ENCODE data around the gene RALGDS. TPM values are rescaled to one million over a fixed set of nuclear protein-coding genes. Genes with fewer than 3 reads are reported as not detected.
A peak's percentile ranks its signal among the peaks of the same experiment; 100 is the strongest.

The RALGDS gene
- total RNA-seq, 1 experiment from 2014 or later, result 22.9 TPM

GRCh38 chr9:133058550-133059320 lies 62.3 kb downstream of the RALGDS start:
- no peaks in the 10 kb centered on the region for H3K9me3 Mint-ChIP-seq
- H3K4me3 Mint-ChIP-seq, result no peak overlapping the region
- peaks cover 24% of the 10 kb centered on the region for H3K36me3 Mint-ChIP-seq
- TF ChIP-seq ZSCAN18 (CRISPR knock-in tag; IDR thresholded peaks at IDR 0.05) (no peak), JUN (CRISPR knock-in tag; IDR thresholded peaks at IDR 0.05) (no peak), TP53 (CRISPR knock-in tag; IDR thresholded peaks at IDR 0.05) (no peak), MLX (CRISPR knock-in tag; IDR thresholded peaks at IDR 0.05) (no peak), ZNF425 (CRISPR knock-in tag; conservative IDR thresholded peaks at IDR 0.05) (no peak), NFE2L1 (CRISPR knock-in tag; IDR thresholded peaks at IDR 0.05) (no peak), PRDM15 (CRISPR knock-in tag; IDR thresholded peaks at IDR 0.05) (no peak)
- peaks cover 35% of the 10 kb centered on the region for H3K4me1 Mint-ChIP-seq
- ATAC-seq, result no peak
- no peak for DNase-seq (ENCODE audit: low spot score)
- CTCF ChIA-PET, result interaction anchor here (3.0 kb wide), 1 partner anchor 85 kb away, joined by 13 read pairs; no protein-coding TSS in a partner anchor
- no peaks in the 10 kb centered on the region for H3K27me3 Mint-ChIP-seq (ENCODE audit: low read depth)
- POLR2A ChIA-PET, result no interaction called here
- peak overlapping the region; percentile 89 for H3K27ac Mint-ChIP-seq

- POLR2A ChIA-PET, result no interaction called here
- peaks cover 29% of the 10 kb centered on the region for H3K36me3 Mint-ChIP-seq
- DNase-seq (ENCODE audit: low spot score), result no peak
- no peak for ATAC-seq
- no peaks in the 10 kb centered on the region for H3K9me3 Mint-ChIP-seq
- CTCF ChIA-PET, result interaction anchor here (1.9 kb wide), 1 partner anchor 36 kb away, joined by 5 read pairs; no protein-coding TSS in a partner anchor
- H3K27me3 Mint-ChIP-seq (ENCODE audit: low read depth), result no peaks in the 10 kb centered on the region
- peaks cover 32% of the 10 kb centered on the region for H3K4me1 Mint-ChIP-seq
- H3K27ac Mint-ChIP-seq, result no peak overlapping the region
- no peak overlapping the region for H3K4me3 Mint-ChIP-seq
- no peak for TF ChIP-seq ATF2 (CRISPR knock-in tag; IDR thresholded peaks at IDR 0.05; ENCODE audit: borderline replicate concordance, low read depth)
- TF ChIP-seq HMGXB4 (CRISPR knock-in tag; IDR thresholded peaks at IDR 0.05), result no peak
- no peak for TF ChIP-seq KAT7 (CRISPR knock-in tag; IDR thresholded peaks at IDR 0.05; ENCODE audit: borderline replicate concordance)
- no peak for TF ChIP-seq NR3C1 (CRISPR knock-in tag; conservative IDR thresholded peaks at IDR 0.05; ENCODE audit: low read depth)
- TF ChIP-seq PRRX2 (CRISPR knock-in tag; IDR thresholded peaks at IDR 0.05), result no peak
- no peak for TF ChIP-seq STAT6 (CRISPR knock-in tag; conservative IDR thresholded peaks at IDR 0.05; ENCODE audit: low read depth)
- no peak for TF ChIP-seq ZNF263 (CRISPR knock-in tag; IDR thresholded peaks at IDR 0.05; ENCODE audit: low read depth)
- TF ChIP-seq IRF1 (CRISPR knock-in tag; IDR thresholded peaks at IDR 0.05), result no peak
- TF ChIP-seq SMAD3 (CRISPR knock-in tag; IDR thresholded peaks at IDR 0.05; ENCODE audit: borderline replicate concordance), result no peak
These were observed 63.0 kb downstream of the RALGDS start for GRCh38 chr9:133058071-133058470.

All from WTC11 (cell line).